HuH-7 (cell line): Measurements from ENCODE around the gene CCDC57.

Experiments
- DNase-seq: peaks from one replicate; pipeline ENCODE4 v3.0.0; 2011; ENCODE audit warnings: low spot score

Gene CCDC57

GRCh38 chr17:82104797-82105416, 107.7 kb downstream of the CCDC57 start:
- no peak for DNase-seq

DNA sequence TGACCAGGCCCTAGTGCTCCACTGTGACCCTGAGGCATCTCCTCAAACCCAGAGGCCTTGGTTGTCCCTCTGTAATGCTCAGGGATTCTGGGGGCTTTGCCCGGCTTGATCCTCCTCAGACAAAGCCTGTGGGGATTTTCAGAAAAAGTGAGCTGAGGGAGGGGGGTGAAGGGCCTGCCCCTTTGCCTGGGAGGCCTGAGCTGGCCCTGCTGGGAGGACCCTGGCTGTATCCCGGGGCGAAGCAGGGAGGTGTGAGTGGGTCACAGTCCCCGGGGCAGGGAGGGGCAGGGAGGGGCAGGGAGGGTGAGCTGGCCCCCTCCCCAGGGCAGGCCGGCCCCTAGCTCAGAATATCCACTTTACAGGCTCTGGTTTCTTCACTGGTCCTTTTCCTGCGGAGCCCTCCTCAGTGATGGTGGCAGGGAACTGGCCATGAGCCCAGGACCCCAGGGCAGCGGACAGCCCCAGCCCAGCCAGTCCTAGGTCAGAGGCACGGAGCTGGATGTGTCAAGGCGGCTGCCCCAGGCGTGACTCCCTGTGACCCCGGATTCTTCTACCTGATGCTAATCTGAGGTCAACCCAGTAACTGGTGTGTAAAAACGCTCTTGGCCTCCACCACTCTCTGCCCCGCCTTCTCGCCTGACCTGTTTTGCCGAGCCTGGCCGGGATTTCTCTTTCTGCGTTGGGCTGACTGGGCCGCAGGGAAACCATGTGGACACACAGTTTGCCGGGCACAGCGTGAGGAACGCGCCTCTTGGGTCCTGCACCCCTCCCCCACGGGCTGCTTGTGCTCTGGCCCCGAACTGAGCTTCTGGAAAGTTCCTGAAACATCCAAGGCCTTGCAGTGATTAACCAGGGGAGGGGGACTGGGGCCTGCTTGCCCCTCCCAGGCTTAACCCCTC, 108.8 kb downstream of the CCDC57 start:
- no peak for DNase-seq

GRCh38 chr17:82101767-82102679, 110.6 kb downstream of the CCDC57 start:
- DNase-seq: peak; percentile 57

DNA sequence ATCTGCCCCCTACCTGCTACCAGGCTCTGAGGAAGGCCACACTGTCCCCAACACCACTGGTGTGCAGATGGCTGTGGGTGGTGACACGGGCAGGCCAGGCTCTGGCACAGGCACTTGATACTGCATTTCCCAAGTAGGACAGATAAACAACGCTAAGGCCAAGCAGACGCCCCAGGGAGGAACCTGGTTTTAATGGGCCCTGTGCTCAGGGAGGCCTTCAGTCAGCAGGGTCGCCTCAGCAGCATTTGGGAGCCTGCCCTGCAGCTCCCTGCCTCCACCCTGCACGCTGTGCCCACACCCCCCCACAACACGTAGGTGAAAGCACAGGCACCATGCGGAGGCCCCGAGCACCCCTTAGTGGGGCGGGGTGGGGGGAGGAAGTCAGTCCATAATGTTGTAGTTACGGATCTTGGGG, 111.3 kb downstream of the CCDC57 start:
- no peak for DNase-seq

DNA sequence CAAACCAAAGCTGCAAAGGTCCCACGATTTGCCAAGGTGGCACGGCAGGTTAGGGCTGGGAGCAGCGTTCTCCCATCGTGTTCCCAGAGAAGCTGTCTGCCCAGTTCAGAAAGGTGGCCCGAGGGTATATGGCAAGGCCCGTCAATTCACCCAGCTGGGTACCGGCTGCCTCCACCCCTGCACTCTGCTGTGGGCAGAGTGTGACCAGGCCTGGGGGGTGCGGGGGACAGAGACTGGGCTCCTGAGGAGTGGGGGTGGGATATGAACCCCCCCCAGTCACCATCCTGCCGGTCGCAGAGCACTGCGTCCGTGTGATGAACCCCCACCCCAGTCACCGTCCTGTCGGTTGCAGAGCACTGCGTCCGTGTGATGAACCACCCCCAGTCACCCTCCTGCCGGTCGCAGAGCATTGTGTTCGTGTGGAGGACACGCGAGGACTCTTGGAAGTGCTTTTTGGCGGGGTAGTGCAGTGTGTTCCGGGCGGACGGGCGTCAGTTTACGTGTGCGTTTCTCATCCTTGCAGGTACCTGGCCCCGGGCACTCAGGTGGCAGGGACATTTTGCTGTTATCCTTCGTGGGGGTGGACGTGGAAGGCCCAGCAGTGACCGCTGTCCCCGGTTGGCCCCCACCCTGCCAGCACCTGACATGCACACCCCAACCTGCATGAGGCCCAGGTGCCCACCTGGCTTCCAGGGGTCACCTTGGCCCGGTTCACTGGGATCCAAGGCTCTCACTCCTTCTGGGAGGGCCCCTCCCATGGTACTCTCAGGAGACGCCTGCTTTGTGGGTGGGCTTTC, 111.9 kb downstream of the CCDC57 start:
- DNase-seq: no peak

DNA sequence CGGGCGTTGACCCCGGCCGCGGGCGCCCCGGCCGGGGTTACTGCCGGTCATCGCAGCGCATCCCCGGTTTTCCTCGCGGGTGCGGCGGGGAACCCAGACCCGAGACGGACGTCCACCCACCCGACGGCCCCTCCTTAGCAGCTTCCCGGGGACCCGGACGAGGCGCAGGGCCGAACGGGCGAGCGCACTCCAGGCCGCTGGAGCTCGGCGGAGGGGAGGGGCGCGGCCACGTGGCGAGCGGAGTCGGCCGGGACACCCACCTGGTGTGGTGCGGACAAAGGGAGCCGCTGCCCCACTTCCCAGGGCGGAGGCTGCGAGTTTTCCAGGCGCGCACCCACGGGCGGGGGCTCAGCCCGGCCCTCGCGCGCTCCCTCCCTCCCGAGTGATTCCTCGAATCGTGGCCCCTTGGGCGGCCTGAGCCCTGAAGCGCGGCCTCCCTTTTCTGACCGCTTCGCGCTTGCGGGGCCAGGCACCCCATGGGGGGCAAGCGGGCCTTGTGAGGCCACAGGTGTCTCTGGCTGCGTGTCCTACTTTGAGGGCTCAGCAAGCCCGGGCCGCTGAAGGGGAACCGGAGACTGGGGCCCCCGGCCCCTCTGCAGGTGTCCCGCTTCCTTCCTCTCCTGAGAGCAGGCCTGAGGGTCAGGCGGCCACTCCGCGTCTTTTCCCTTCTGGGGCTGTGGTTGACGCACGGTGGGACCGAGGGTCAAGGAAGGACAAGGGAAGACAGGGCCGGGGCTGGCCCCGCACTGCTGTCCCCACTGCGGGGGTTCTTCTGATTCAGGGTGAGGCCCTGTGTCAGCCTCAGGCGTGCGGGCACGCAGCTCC, 113.5 kb downstream of the CCDC57 start:
- DNase-seq: no peak

DNA sequence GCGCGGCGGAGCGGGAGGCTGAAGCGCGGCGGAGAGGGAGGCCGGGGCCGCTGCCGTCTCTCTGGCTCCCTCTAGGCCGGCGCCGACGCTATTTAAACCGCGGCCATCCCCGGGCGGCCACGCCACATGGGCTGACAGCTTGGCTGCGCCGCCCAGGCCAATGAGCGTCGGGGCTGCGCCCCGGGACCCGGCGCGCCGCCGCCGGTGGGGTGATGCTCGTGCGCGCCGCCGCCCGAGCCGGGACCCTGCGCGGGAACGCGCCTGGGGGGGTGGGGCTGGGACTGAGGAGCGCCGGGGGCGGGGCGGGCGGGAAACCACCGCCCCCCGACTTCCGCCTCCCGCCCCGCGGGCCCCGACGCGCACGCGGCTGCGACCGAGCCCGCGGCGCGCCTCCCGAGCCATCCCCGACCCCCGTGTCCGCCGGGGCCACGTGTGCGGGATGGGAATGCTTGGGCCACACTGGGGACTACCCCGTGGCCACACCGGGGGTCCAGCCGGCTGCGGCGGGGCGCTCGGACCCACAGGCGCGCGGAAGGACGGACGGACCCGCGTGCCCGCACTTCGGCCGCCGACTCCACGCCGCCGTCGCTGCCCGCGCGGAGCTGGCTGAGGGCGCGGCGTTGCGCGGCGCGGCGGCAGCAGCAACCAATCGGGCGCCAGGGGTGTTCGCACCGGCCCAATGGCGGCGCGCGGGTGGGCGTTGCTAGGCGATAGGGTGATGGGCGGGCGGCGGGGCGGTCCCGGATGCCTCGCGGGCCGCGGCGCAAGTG, 114.3 kb downstream of the CCDC57 start, which contains the start of gene FASN:
Gene FASN, minus strand, starts transcription at position 68 of the 770 bp plus-strand sequence. CDS start 1,791 bp downstream, outside the sequence.
- peak; percentile 100 for DNase-seq

DNA sequence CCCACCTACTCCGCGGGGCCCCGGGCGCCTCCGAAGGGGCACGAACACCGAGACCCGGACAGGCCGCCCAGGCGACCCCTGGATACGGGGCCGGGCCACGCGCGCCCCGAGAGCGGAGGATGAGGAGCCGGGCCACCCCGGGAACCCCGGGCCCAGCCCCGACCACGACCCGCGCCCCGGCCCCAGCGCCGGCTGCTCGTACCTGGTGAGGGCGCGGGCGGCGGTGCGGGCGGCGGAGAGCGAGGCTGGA, 114.8 kb downstream of the CCDC57 start:
- DNase-seq: no peak

- peak; percentile 56 for DNase-seq
Observed at GRCh38 chr17:82097184-82097918, 115.3 kb downstream of the CCDC57 start.

DNA sequence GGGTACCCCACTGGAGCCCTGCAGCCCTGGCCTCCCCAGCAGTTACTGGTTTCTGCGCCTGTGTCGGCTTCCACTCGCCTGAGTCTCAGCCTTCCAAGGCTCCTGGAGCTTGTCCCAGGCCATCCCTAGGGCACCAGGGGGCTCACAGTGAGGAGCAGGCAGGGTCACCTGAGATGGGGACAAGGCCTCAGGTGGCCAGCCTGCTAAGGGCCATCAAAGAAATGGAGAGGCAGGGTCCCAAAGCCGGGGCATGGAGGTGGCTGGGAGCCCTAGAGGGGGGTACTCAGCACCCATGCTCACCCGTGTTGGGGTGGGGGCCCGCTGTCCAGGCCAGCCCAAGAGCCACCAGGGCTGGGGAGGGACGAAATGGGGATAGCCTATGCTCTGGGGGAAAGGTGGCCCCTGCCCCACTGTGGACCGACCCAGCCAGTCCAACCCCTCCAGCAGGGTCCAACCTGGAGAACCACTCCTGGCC, 115.9 kb downstream of the CCDC57 start:
- DNase-seq: no peak

- no peak for DNase-seq
Observed at GRCh38 chr17:82095777-82096708, 116.6 kb downstream of the CCDC57 start.

GRCh38 chr17:82094931-82095776, 117.5 kb downstream of the CCDC57 start:
- no peak for DNase-seq

DNA sequence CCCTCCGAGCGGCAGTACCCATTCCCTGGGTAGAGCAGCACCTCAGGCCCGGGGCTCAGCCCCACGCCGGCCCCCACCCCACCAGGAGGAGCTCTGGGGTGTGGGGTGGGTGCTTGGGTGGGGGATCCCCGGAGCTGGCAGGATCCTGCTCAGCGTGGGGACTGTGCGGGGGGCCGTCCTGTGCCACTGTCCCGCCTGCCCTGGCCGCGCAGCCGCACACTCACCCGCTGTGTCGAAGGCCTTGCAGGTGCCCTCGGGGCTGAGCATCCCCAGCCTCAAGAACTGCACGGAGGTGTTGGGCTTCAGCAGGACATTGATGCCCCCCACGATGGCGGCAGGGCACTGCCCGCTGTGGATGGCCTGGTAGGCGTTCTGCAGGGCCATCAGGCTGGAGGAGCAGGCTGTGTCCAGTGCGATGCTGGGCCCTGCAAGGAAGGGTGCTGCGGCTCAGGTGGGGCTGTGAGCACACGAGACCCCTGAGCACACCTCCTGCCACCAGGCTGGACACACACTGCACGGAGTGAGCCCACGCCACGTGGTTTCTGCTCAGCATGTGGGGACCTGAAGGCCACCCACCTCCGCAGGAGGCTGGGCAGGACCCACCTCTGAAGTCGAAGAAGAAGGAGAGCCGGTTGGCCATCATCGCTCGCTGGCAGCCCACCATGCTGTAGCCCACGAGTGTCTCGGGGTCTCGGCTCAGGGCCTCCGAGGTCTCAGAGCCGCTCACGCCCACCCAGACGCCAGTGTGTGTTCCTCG, 119.5 kb downstream of the CCDC57 start:
- no peak for DNase-seq

DNA sequence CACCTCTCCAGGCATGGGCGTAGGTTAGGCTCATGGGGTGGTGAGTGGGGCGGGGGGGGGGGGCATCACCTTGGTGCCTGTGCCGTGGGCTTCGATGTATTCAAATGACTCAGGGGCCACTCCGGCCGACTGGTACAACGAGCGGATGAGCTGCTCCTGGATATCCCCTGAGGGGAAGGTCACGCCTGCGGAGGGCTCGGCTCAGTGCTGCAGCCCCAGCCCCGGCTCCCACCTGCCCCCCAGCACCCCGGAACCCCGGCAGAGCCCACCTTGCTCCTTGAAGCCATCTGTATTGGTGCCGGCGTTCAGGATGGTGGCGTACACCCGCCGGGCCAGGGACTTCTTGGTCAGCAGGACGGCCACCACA, 120.0 kb downstream of the CCDC57 start:
- DNase-seq: no peak

- no peak for DNase-seq
Observed at GRCh38 chr17:82092094-82092586, 120.5 kb downstream of the CCDC57 start.
